Endothelial cell of umbilical vein (primary cell): Measurements from ENCODE around the gene ANKRD33.

Source experiments
- EZH2 ChIP-seq: IDR thresholded peaks from 2 replicates; pipeline ENCODE4 v1.6.1; 2012; ENCODE audit warnings: borderline replicate concordance, low read depth, mild to moderate bottlenecking, moderate library complexity, low read length, inconsistent platforms; ENCODE audit not compliant: severe bottlenecking
- JUN ChIP-seq: IDR thresholded peaks from 2 replicates; pipeline ENCODE4 v1.6.1; 2011; ENCODE audit warnings: borderline replicate concordance, low read depth; ENCODE audit not compliant: insufficient read length, insufficient read depth
- MYC ChIP-seq: IDR thresholded peaks from one replicate; pipeline ENCODE4 v1.6.1; 2011; ENCODE audit warnings: mild to moderate bottlenecking, low read depth, low read length
- POLR2A ChIP-seq: IDR thresholded peaks from 2 replicates; pipeline ENCODE4 v1.6.1; 2012; ENCODE audit warnings: low read depth, mild to moderate bottlenecking, control low read depth, low read length
- POLR2AphosphoS5 ChIP-seq: IDR thresholded peaks from 2 replicates; pipeline ENCODE4 v1.6.1; 2012; ENCODE audit warnings: low read depth, mild to moderate bottlenecking, control low read depth, low read length, moderate library complexity; ENCODE audit not compliant: insufficient read depth
- TF ChIP-seq, protein P1 (sequence below): IDR thresholded peaks from 2 replicates; pipeline ENCODE4 v1.6.1; 2011; ENCODE audit not compliant: insufficient read depth, insufficient read length
- TF ChIP-seq, protein P2 (sequence below), 2 donors: IDR thresholded peaks; 1 replicate in 1 of 2; 2 replicates in 1 of 2; pipeline ENCODE4 v1.5.1; 2011; ENCODE audit warnings: low read length in 2 of 2, mild to moderate bottlenecking in 2 of 2, moderate library complexity in 2 of 2, control low read depth in 1 of 2, inconsistent platforms in 1 of 2, low read depth in 1 of 2; ENCODE audit not compliant: insufficient read depth in 1 of 2; ENCODE audit errors: extremely low read depth in 1 of 2

DNA sequence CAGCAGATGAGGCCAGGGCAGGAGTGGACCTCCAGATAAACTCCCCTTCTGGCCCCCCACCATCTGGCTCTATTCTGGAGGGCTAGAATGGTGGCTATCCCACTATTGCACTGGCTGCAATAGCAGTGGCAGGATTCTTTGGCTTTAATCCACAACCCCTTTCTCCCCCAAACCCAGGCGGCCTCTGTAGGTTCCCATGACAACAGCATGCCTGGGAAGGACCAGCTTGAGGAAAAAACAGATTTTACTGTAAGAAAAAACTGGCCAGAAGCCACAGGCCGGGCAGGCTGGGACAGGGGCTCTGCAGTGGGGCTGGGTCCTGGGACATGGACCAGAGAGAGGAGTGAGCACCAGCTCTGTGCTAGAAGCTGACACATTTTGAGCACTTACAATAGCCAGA, 50.0 kb downstream of the ANKRD33 start:
- TF ChIP-seq, protein P1, sequence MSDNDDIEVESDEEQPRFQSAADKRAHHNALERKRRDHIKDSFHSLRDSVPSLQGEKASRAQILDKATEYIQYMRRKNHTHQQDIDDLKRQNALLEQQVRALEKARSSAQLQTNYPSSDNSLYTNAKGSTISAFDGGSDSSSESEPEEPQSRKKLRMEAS = no peak
- TF ChIP-seq POLR2AphosphoS5 (no peak), EZH2 (no peak), POLR2A (no peak), MYC (no peak), JUN (no peak)
- TF ChIP-seq, protein P2, sequence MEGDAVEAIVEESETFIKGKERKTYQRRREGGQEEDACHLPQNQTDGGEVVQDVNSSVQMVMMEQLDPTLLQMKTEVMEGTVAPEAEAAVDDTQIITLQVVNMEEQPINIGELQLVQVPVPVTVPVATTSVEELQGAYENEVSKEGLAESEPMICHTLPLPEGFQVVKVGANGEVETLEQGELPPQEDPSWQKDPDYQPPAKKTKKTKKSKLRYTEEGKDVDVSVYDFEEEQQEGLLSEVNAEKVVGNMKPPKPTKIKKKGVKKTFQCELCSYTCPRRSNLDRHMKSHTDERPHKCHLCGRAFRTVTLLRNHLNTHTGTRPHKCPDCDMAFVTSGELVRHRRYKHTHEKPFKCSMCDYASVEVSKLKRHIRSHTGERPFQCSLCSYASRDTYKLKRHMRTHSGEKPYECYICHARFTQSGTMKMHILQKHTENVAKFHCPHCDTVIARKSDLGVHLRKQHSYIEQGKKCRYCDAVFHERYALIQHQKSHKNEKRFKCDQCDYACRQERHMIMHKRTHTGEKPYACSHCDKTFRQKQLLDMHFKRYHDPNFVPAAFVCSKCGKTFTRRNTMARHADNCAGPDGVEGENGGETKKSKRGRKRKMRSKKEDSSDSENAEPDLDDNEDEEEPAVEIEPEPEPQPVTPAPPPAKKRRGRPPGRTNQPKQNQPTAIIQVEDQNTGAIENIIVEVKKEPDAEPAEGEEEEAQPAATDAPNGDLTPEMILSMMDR (IDR thresholded peaks at IDR 0.05; ENCODE audit: extremely low read depth in 1 of 2, insufficient read depth in 1 of 2, low read depth in 1 of 2, low read length in 2 of 2) = no peak
